ENCODE results near the gene PDE1C.

- TF ChIP-seq CTCF (conservative IDR thresholded peaks at IDR 0.05; ENCODE audit: low read depth, low read length) = no peak
- TF ChIP-seq EZH2 (IDR thresholded peaks at IDR 0.05; ENCODE audit: low read length, unreplicated experiment) = no peak
These were observed 3.3 kb upstream of the PDE1C start for GRCh38 chr7:32073533-32073932.
